Fibroblast of the conjunctiva (primary cell): Measurements from ENCODE around the gene DCAF6.

Experiments
- DNase-seq: peaks from one replicate; pipeline ENCODE4 v3.0.0-alpha.2; 2010; ENCODE audit warnings: low read depth

DCAF6 gene

GRCh38 chr1:167957710-167958109 is 21.2 kb downstream of the DCAF6 start:
- no peak for DNase-seq

DNA sequence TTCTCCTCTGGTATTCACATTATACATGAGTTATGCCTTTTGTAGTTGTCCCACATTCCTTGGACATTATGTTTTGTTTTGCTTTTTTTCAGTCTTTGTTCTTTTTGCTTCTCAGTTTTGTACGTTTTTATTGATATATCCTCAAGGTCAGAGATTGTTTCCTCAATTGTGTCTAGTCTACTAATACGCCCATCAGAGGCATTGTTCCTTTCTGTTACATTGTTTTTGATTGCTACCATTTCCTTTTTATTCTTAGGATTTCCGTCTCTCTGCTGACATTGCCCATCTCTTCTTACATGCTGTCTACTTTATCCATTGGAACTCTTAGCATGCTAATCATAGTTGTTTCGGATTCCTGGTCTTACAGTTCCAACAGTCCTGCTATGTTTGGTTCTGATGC is 28.2 kb downstream of the DCAF6 start:
- no peak for DNase-seq

DNA sequence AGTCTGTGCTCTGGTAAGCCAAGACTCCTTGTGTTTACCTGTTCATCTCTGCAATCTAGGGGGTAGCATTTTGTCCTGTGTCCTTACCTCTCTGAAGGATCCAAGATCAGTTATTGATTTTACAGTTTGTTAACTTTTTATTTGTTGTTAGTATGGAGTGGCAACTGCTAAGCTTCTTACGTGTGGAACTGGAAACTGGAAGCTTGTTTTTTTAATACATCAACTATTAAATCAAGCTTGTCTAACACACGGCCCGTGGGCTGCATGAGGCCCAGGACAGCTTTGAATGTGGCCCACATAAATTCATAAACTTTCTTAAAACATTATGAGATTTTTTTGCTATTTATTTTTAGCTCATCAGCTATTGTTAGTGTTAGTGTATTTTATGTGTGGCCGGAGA is 29.6 kb downstream of the DCAF6 start:
- no peak for DNase-seq

DNA sequence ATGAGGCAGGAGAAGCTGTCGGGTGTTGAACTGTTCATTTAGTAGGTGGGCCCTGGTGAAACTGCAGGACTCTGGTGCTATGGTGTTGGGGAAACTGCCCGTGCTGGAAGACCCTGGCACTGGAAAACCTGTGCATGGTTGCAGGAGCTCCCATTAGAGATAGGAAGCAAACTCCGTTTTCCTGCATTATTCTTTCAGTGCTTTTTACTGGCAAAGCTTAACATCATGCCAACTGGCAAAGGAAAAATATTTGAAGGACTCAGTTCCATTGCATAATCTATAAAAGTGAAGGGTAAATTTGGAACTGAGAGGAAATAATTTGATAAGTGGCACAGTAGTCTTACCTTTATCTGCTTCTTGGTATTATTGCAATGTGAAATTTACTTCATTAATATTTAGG is 32.1 kb downstream of the DCAF6 start:
- no peak for DNase-seq

DNA sequence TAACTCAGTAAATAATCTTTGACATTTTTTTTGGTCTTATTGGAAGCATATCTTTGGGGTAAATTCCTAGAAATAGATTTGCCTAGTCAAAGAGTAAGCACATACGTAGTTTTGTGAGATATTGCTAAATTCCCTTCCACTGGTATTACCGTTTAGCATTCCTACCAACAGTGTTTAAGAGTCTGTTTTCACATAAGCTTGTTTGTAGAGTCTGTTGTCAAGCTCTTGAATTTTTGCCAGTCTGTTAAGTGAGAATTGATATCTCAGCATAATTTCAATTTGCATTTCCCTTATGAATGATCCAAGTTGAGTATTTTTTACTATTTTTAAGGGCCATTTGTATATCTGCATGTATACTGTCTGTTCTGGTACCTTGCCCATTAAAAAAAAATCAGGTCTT is 37.3 kb downstream of the DCAF6 start:
- DNase-seq: no peak

GRCh38 chr1:167974698-167975097 is 38.2 kb downstream of the DCAF6 start:
- no peak for DNase-seq

GRCh38 chr1:167977245-167977644 is 40.8 kb downstream of the DCAF6 start:
- no peak for DNase-seq

DNA sequence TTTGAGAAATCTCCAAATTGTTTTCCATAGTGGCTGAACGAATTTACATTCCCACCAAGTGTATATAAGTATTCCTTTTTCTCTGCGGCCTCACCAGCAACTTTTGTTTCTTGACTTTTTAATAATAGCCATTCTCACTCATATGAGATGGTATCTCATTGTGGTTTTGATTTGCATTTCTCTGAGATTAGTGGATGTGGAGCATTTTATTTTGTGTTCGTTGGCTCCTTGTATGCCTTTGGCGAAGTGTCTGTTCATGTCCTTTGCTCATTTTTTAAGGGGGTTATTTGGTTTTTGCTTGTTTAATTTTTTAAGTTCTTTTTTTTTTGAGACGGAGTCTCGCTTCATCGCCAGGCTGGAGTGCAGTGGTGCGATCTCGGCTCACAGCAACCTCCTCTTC is 45.5 kb downstream of the DCAF6 start:
- DNase-seq: no peak

DNA sequence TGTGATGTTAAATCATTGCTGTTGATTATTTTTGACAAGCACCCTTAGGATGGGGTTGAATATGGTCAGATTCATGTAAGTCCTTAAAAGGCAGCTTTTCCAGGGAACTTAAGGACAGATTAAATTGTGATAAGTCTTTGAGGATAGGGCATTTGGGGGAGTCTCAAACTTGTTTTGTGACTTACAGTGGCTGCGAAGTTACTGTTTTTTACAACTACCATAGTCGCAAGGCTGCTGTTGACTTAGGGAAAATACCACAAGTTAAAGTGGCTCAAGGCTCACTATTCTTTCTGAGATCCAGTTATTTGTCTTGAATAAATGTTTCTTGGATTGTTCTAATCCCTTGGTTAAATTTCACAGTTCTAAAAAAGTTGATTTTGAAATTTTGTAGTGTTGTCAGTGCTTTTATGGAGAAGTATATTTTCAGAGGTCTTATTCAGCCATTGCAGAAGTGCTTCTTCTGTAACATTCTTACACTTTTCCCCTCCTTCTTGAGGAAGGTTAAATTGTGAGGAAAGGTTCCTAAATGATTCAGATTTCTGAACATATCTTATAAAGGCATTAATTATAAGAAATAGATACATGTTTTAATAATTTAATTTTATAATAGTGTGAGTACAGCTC is 47.4 kb downstream of the DCAF6 start:
- no peak for DNase-seq

- no peak for DNase-seq
Measured at GRCh38 chr1:167984886-167985489, 48.5 kb downstream of the DCAF6 start.

DNA sequence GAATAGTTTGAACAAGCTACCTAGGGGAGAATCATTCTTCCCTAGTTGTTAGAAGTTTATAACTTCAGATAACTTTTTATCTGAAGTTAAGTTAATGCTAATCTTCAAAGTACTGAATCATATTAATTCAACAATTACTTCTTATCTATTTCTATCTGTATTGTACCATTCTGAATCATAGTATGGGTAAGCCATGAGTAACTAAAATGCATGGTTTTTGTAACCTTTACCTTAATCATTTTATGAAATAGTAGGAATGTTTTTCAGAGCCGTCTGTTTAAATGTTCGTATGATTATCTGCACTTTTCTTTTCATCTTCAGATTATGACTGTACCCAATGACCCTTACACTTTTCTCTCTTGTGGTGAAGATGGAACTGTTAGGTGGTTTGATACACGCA is 50.7 kb downstream of the DCAF6 start:
- DNase-seq: no peak

GRCh38 chr1:167991546-167991945 is 55.1 kb downstream of the DCAF6 start:
- DNase-seq: no peak

DNA sequence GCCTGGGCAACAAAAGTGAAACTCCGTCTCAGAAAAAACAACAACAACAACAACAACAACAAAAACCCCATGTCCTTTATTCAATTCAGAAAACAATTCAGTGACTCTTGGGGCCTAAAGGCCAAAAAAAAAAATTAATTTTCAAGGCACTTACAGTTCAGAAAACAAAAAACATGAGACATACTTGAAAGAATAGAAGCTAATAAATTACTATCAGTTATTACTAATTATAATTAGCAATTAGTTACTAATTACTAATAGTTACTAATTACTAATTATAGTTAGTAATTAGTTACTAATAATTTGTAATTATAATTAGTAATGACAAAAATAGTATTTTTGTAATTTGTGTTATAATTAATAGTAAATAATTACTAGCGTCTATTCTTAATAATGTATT is 57.2 kb downstream of the DCAF6 start:
- DNase-seq: no peak

DNA sequence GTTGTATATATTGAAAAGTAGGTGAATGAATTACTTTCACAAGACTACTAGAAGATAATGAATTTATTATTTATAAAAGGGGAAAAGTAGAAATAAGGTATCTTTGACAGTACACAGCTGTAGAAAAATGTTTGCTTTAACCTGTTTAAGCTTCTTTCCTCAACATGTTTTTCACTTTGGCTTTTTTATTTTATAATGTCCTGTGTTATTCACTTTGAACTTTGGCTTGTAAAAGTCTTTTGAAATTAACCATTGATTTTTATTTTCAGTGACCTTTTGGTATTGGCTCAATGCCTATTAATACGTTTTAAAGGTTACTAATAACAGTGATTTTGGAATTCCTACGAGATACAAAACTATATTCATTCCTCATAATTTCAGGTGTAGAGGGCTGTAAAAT is 58.1 kb downstream of the DCAF6 start:
- DNase-seq: no peak

- no peak for DNase-seq
Measured at GRCh38 chr1:167995038-167995437, 58.6 kb downstream of the DCAF6 start.

DNA sequence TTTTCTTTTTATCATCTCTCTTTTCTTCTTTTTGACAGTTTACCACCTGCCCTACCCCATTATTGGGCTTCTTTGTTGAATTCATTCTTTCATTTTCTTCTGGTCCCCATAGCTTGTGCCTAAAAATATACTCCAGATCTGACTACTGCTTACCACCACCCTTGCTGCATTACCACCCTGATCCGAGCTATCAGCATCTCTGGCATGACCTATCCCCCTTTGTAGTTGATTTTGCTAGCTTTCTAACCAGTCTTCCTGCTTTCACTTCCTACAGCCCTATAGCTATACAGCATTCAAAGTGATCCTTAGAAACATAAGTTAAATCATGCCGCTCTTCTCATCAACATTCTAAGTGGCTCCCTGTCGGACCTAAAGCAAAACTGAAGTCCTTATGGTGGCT is 59.8 kb downstream of the DCAF6 start:
- no peak for DNase-seq

GRCh38 chr1:167997037-167997575 is 60.6 kb downstream of the DCAF6 start:
- no peak for DNase-seq

- DNase-seq: no peak
Measured at GRCh38 chr1:167999877-168000276, 63.4 kb downstream of the DCAF6 start.

- no peak for DNase-seq
Measured at GRCh38 chr1:168000656-168001055, 64.2 kb downstream of the DCAF6 start.

DNA sequence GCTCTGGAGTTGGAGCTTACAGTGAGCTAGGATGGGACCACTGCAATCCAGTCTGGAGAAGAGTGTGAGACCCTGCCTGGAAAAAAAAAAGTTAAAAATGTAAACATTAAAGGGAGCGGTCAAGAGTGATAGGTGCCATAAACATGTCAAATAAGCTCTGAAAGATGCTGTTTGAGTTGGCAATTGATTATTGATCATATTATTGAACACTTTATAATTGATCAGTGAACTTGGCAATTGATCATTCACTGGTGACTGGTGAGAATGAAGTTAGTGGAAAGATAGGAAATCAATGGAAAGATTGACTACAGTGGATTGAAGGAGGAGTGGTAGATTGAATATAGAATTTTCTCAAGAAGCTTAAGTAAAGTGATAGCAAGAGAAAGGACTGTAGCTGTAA is 64.7 kb downstream of the DCAF6 start:
- DNase-seq: no peak

GRCh38 chr1:168004531-168004930 is 68.0 kb downstream of the DCAF6 start:
- no peak for DNase-seq

GRCh38 chr1:168005529-168005928 is 69.0 kb downstream of the DCAF6 start:
- DNase-seq: no peak

GRCh38 chr1:168007691-168008090 is 71.2 kb downstream of the DCAF6 start:
- no peak for DNase-seq

DNA sequence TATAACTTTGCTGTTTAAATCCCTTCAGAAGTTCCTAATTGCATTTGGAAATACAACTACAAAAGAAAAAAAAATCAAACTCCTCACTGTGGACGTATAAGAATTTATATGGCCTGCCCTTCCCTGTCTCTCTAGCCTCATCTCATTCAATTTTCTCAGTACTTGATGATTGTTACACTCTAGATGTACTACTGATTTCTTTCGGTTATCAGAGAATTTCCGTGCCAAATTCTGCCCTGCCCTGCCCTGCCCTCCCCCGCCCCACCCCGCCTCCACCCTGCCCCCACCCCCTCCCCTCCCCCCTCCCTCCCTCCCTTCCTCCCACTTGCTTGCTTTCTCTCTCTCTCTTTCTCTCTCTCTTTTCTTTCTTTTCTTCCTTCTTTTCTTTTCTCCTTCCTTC is 72.1 kb downstream of the DCAF6 start:
- DNase-seq: no peak
